HFFc6 (cell line): ENCODE measurements around the gene IQGAP2. TPM values are rescaled to one million over a fixed set of nuclear protein-coding genes. Genes with fewer than 3 reads are reported as not detected.

ENCODE experiments used
- DNase-seq: peaks from one replicate; pipeline ENCODE4 v3.0.0-alpha.2; 2018
- H3K27ac Mint-ChIP-seq: 2 replicates; pipeline ENCODE4 v1.8.0; 2020; ENCODE audit warnings: mild to moderate bottlenecking, mixed read lengths
- H3K27me3 Mint-ChIP-seq: 2 replicates; pipeline ENCODE4 v1.8.0; 2021; ENCODE audit warnings: mild to moderate bottlenecking, moderate library complexity, mixed read lengths; ENCODE audit not compliant: insufficient read depth
- H3K36me3 Mint-ChIP-seq: 2 replicates; pipeline ENCODE4 v1.8.0; 2021; ENCODE audit warnings: low read depth, mixed read lengths
- H3K4me1 Mint-ChIP-seq: 2 replicates; pipeline ENCODE4 v1.8.0; 2020; ENCODE audit warnings: low read depth, mixed read lengths
- H3K4me3 Mint-ChIP-seq: 2 replicates; pipeline ENCODE4 v1.8.0; 2020; ENCODE audit warnings: mild to moderate bottlenecking, moderate library complexity, mixed read lengths
- H3K9me3 Mint-ChIP-seq: 2 replicates; pipeline ENCODE4 v1.8.0; 2020; ENCODE audit warnings: mild to moderate bottlenecking, mixed read lengths
- CTCF ChIP-seq: fragments of 200-600 bp; sonication (generic); IDR thresholded peaks from 2 replicates; pipeline ENCODE4 v1.5.0; 2021; ENCODE audit warnings: antibody characterized with exemption, mild to moderate bottlenecking
- total RNA-seq, 6 experiments: library from RNA; stranded (reverse); fragmentation: NEBNext Ultra II Directional; extraction: Animal tissue kit (Norgen Biotek cat#: 25700); gene quantifications; 2 replicates in 1 of 6; 3 replicates in 5 of 6; pipeline ENCODE4 v1.2.3, GENCODE V29; 2021

Gene IQGAP2
- total RNA-seq, 6 experiments from 2014 or later = 0.09 to 0.47 (median 0.21) TPM; not detected in 1

GRCh38 chr5:76642390-76643040 is 239.4 kb downstream of the IQGAP2 start:
- no peaks in the 10 kb centered on the region for H3K9me3 Mint-ChIP-seq
- peaks cover 6% of the 10 kb centered on the region; the same call in 1 of the 2 replicates for H3K36me3 Mint-ChIP-seq
- peaks cover 49% of the 10 kb centered on the region for H3K4me1 Mint-ChIP-seq
- H3K4me3 Mint-ChIP-seq = no peak overlapping the region
- no peak for TF ChIP-seq CTCF
- H3K27ac Mint-ChIP-seq = peak overlapping the region; percentile 66
- H3K27me3 Mint-ChIP-seq = no peaks in the 10 kb centered on the region
- DNase-seq = no peak

- DNase-seq = no peak
- H3K36me3 Mint-ChIP-seq = peaks cover 7% of the 10 kb centered on the region
- H3K9me3 Mint-ChIP-seq = peaks cover under 1% of the 10 kb centered on the region
- no peak overlapping the region for H3K4me3 Mint-ChIP-seq
- no peaks in the 10 kb centered on the region for H3K27me3 Mint-ChIP-seq
- TF ChIP-seq CTCF = no peak
- H3K27ac Mint-ChIP-seq = no peak overlapping the region
- peaks cover 48% of the 10 kb centered on the region for H3K4me1 Mint-ChIP-seq
Observed at GRCh38 chr5:76643371-76643770, 240.3 kb downstream of the IQGAP2 start.

GRCh38 chr5:76649140-76649539 is 246.1 kb downstream of the IQGAP2 start:
- no peak overlapping the region for H3K4me3 Mint-ChIP-seq
- no peak for TF ChIP-seq CTCF
- H3K27me3 Mint-ChIP-seq = no peaks in the 10 kb centered on the region; the same call in 1 of the 2 replicates
- H3K4me1 Mint-ChIP-seq = peaks cover 7% of the 10 kb centered on the region; the same call in 1 of the 2 replicates
- no peak overlapping the region for H3K27ac Mint-ChIP-seq
- peaks cover 24% of the 10 kb centered on the region for H3K9me3 Mint-ChIP-seq
- DNase-seq = no peak
- peaks cover 25% of the 10 kb centered on the region for H3K36me3 Mint-ChIP-seq

GRCh38 chr5:76652809-76653414 is 249.8 kb downstream of the IQGAP2 start:
- H3K4me3 Mint-ChIP-seq = no peak overlapping the region
- no peak for DNase-seq
- peaks cover 19% of the 10 kb centered on the region for H3K36me3 Mint-ChIP-seq
- TF ChIP-seq CTCF = no peak
- peaks cover 24% of the 10 kb centered on the region for H3K9me3 Mint-ChIP-seq
- no peak overlapping the region for H3K27ac Mint-ChIP-seq
- H3K4me1 Mint-ChIP-seq = no peaks in the 10 kb centered on the region
- peaks cover 2% of the 10 kb centered on the region for H3K27me3 Mint-ChIP-seq

- Mint-ChIP-seq H3K4me1 (peaks cover 23% of the 10 kb centered on the region), H3K4me3 (no peak overlapping the region), H3K36me3 (no peaks in the 10 kb centered on the region), H3K27ac (no peak overlapping the region), H3K27me3 (peaks cover 2% of the 10 kb centered on the region), H3K9me3 (no peaks in the 10 kb centered on the region)
- DNase-seq = no peak
- no peak for TF ChIP-seq CTCF
Observed at GRCh38 chr5:76657091-76657490, 254.0 kb downstream of the IQGAP2 start.
